ENCODE data around the gene PRR7. TPM values are rescaled to one million over a fixed set of nuclear protein-coding genes. Genes with fewer than 3 reads are reported as not detected.
A peak's percentile ranks its signal among the peaks of the same experiment; 100 is the strongest.

The PRR7 gene
- total and polyA plus RNA-seq, 2 of the 13 experiments (the other 11 are each of a cell fraction or from before 2014, with no cell fraction given) = 4.8 to 5.0 TPM

- in situ Hi-C loops (cut with HindIII; ENCODE audit: extremely low pct_ligation_motif_present, low pct_unique_long_range_greater_than_20kb) (no loop called here), intact Hi-C loops (cut with micrococcal nuclease; ENCODE audit: unreplicated experiment) (no loop called here)
- BruUV-seq (replicated peaks) = TSS peak; percentile 51
- ChIA-PET POLR2A (interaction anchor here (0.8 to 2.7 kb wide), 11 partner anchors 10 to 55 kb away, joined by 3 to 22 read pairs (median 5); partner anchors contain the start of gene GRK6), CTCF (ENCODE audit: low intra/inter-chr PET ratio, low total read pairs) (no interaction called here)
- peak; percentile 60 for FAIRE-seq
- 14% methylated on average over 4 of the region's 9 CpGs for WGBS (ENCODE audit: low lambda C conversion rate)
- H3K27ac ChIP-seq (ENCODE audit: extremely low read length, insufficient read depth, low read length) = peak within 1 kb of the TSS; percentile 61
- no peak within 1 kb of the TSS for H2AFZ ChIP-seq (ENCODE audit: low read length)
- H3K27me3 ChIP-seq (ENCODE audit: control insufficient read depth in 1 of 2, insufficient read depth in 2 of 2, low read length in 2 of 2) = 0 out of 5 replicates have a peak, but pooled peaks cover 0 to 3% of the 10 kb centered on the region in 2 experiments
- no peaks in the 10 kb centered on the region for H3K9me3 ChIP-seq (ENCODE audit: low read length)
- H4K20me1 ChIP-seq (ENCODE audit: insufficient read depth, low read length) = no peaks in the 10 kb centered on the region
- no peaks in the 10 kb centered on the region for H3K79me2 ChIP-seq (ENCODE audit: insufficient read depth, low read length)
- peak within 1 kb of the TSS; percentile 20 for H3K9ac ChIP-seq (ENCODE audit: insufficient read depth, low read depth, low read length)
- H3K4me1 ChIP-seq (ENCODE audit: insufficient read depth, low read length) = peaks cover 40% of the 10 kb centered on the region
- peak within 1 kb of the TSS; percentile 60 for H3K4me2 ChIP-seq (ENCODE audit: low read depth, low read length)
- H3K36me3 ChIP-seq (replicated peaks in 1 of 2; ENCODE audit: control insufficient read depth in 1 of 2, insufficient read depth in 2 of 2, low read length in 2 of 2) = no peaks in the 10 kb centered on the region
- DNase-seq (ENCODE audit: low spot score) = peak; percentile 41
- peak within 1 kb of the TSS in 1 of 3 experiments; percentile 48; a peak in 1 of 6 replicates for H3K4me3 ChIP-seq (replicated peaks in 1 of 3; ENCODE audit: insufficient read depth in 1 of 3, low read depth in 2 of 3, low read length in 3 of 3)
- ATAC-seq = peak; percentile 88
- TF ChIP-seq ZKSCAN5 (CRISPR knock-in tag; IDR thresholded peaks at IDR 0.05) = no peak
- no peak for TF ChIP-seq ZNF562 (CRISPR knock-in tag; IDR thresholded peaks at IDR 0.05; ENCODE audit: borderline replicate concordance)
- TF ChIP-seq ZNF414 (CRISPR knock-in tag; IDR thresholded peaks at IDR 0.05) = no peak
- no peak for TF ChIP-seq MLXIP (CRISPR knock-in tag; IDR thresholded peaks at IDR 0.05; ENCODE audit: borderline replicate concordance)
- TF ChIP-seq ZNF224 (CRISPR knock-in tag; IDR thresholded peaks at IDR 0.05) = no peak
- TF ChIP-seq MXI1 (IDR thresholded peaks at IDR 0.05; ENCODE audit: borderline replicate concordance, low read depth, low read length) = 0 out of 3 replicates have a peak, but pooled peaks have one; percentile 31
- no peak for TF ChIP-seq ZNF101 (CRISPR knock-in tag; IDR thresholded peaks at IDR 0.05; ENCODE audit: borderline replicate concordance, low read depth)
- TF ChIP-seq PRDM15 (CRISPR knock-in tag; IDR thresholded peaks at IDR 0.05) = no peak
- no peak for TF ChIP-seq HCFC1 (IDR thresholded peaks at IDR 0.05; ENCODE audit: low read depth, low read length)
- TF ChIP-seq ZNF367 (CRISPR knock-in tag; IDR thresholded peaks at IDR 0.05; ENCODE audit: borderline replicate concordance) = no peak
- TF ChIP-seq ZNF570 (CRISPR knock-in tag; IDR thresholded peaks at IDR 0.05; ENCODE audit: borderline replicate concordance) = no peak
- no peak for TF ChIP-seq REXO4 (CRISPR knock-in tag; IDR thresholded peaks at IDR 0.05; ENCODE audit: borderline replicate concordance)
- no peak for TF ChIP-seq ZNF557 (CRISPR knock-in tag; IDR thresholded peaks at IDR 0.05)
- TF ChIP-seq HMG20B (CRISPR knock-in tag; conservative IDR thresholded peaks at IDR 0.05) = no peak
- no peak for TF ChIP-seq DBP (CRISPR knock-in tag; IDR thresholded peaks at IDR 0.05; ENCODE audit: not compliant biosample characterization)
- TF ChIP-seq ZNF510 (CRISPR knock-in tag; IDR thresholded peaks at IDR 0.05; ENCODE audit: low read depth) = no peak
Measured at GRCh38 chr5:177409043-177409801, 37.4 kb upstream of the PRR7 start, which contains the start of gene F12. TSS of gene F12 (minus strand) at chr5:177409564. CDS start at chr5:177409527, 37 bp downstream.

All from HepG2 (cell line).